ENCODE results near the gene AP1S2.
A peak's percentile ranks its signal among the peaks of the same experiment; 100 is the strongest.
"Not testable (repeated sequence)": the region's sequence is repeated elsewhere in the genome, so short reads cannot be mapped to it uniquely, and the experiment has no call there.

AP1S2 gene

GRCh38 chrX:15854712-15855567, at the start of gene AP1S2:
Gene AP1S2, minus strand, starts transcription at chrX:15854813. Its CDS starts 2,289 bp downstream, at chrX:15852524.
- peak; percentile 78 to 96 for DNase-seq (ENCODE audit: low read depth in 2 of 2)

DNA sequence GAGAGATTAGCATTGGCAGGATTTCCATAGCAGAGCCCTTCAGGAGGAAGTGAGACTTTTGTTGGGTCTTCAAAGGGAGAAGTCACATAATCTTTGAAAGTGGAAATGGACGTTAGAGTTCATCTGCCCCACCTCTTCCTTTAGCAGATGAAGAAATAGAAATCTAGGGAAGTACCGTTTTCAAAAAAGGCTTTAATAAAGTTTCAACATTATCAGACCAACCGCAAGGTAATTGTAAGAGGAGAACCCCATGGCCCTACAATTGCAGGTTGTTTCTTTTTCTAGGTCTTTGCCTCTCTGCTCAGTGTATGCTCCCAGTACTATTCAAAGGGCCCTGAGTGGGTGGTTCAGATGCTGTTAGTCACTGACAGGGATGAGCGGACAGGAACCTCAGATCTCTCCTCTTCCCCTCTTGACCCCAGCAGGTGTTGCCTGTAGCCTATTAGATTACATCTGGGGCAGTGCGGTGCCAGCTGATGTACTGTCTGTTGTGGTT, 48.6 kb upstream of the AP1S2 start:
- DNase-seq (ENCODE audit: low read depth in 2 of 2): no peak

GRCh38 chrX:15895334-15895733, 40.7 kb upstream of the AP1S2 start:
- no peak for DNase-seq (ENCODE audit: low read depth in 2 of 2)

GRCh38 chrX:15894724-15895123, 40.1 kb upstream of the AP1S2 start:
- no peak for DNase-seq (ENCODE audit: low read depth in 2 of 2)

DNA sequence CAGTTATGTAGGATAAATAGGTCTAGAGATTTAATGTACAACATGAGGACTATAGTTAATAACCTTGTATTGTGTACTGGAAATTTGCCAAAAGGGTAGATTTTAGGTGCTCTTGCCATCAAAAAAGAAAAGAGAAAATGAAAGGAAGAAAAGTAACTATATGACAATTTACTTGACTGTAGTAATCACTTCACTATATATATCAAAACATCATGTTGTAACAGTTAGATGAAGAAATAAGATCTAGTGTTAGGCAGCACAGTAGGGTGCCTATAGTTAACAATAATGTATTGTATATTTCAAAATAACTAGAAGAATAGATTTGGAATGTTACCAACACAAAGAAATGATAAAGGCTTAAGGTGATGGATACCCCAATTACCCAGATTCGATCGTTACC, 35.9 kb upstream of the AP1S2 start:
- no peak for DNase-seq (ENCODE audit: low read depth in 2 of 2)

DNA sequence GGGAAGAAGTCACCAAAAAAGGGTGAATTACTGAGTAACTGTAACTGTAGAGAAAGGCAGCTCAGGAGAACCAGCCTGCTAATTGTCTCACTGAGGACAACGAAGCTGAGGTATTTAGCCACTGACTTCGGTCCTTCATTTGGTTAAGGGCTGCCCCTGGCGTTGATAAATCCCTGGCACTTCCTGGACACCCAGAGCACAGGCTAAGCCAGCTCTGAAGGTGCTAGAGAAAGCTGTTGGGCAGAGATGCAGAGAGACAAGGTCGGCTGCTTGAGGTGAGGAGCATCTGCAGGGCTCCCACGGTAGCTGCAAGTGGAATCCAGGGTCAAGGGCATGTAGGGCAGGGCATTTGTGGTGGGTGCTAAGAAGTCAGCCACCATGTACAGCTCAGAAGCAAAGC, 33.4 kb upstream of the AP1S2 start:
- no peak for DNase-seq (ENCODE audit: low read depth in 2 of 2)

DNA sequence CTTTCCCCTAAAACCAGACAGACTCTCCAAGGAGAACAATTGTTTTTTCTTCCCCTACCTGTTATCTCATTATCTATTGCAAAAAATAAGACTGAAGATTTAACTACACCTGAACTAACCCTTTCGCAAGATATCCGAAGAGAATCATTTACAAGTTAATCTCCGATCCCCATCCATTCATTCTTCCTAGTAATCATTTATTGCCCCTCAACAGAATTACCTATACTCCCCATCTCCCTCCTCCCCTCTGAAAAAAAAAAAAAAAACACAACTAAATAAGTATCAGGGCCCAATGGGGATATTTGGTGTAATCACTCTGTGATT, 28.9 kb upstream of the AP1S2 start:
- DNase-seq (ENCODE audit: low read depth in 2 of 2): no peak

- no peak for DNase-seq (ENCODE audit: low read depth in 2 of 2)
Measured at GRCh38 chrX:15882704-15883539, 28.3 kb upstream of the AP1S2 start.

DNA sequence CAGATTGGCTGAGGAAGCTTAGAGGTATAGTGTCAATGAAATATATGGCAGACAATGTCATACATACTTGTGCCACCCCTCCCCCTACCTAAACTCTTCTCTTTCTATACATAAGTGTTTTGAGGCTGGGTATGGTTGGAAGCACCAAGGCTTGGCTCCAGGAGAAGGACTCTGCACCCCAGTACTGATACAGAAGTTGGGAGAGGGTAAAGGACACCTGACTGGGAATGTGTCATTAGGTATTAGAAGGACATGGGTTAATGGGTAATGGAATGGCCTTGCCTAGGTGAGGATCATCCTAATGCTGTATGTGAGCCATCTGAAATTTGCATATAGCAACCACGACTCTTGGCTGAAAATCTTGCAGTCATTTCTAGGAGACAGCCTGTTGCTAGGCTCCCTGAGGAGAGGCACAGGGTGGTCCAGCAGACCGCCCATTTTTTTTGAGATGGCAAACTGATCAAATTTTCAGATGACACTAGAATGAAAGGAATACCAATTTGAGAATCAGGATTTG, 26.8 kb upstream of the AP1S2 start:
- no peak for DNase-seq (ENCODE audit: low read depth in 2 of 2)

GRCh38 chrX:15877914-15878313, 23.3 kb upstream of the AP1S2 start:
- not testable (repeated sequence) for DNase-seq (ENCODE audit: low read depth in 2 of 2)

- DNase-seq (ENCODE audit: low read depth in 2 of 2): no peak
Measured at GRCh38 chrX:15877380-15877779, 22.8 kb upstream of the AP1S2 start.

DNA sequence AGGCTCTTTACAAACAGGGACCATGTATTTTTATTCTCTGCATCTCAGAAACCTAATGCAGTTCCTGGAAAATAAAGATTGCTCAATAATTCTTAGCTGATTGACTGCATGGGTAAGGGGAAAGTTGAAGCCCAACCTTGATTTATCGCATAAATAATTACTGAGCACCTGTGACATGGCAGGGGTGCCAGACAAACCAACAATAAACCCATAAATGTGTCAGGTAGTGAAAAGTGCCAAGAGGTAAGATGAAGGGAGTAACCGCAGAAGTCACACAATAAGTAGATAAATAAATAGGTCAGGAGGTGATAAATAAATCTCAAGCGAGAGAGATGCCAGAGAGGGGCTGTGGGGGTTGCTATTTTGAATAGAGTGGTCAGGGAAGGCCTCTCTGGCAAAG, 20.1 kb upstream of the AP1S2 start:
- no peak for DNase-seq (ENCODE audit: low read depth in 2 of 2)

- no peak for DNase-seq (ENCODE audit: low read depth in 2 of 2)
Measured at GRCh38 chrX:15873566-15873965, 19.0 kb upstream of the AP1S2 start.

- no peak for DNase-seq (ENCODE audit: low read depth in 2 of 2)
Measured at GRCh38 chrX:15870310-15870709, 15.7 kb upstream of the AP1S2 start.

GRCh38 chrX:15869695-15870094, 15.1 kb upstream of the AP1S2 start:
- DNase-seq (ENCODE audit: low read depth in 2 of 2): no peak

- no peak for DNase-seq (ENCODE audit: low read depth in 2 of 2)
Measured at GRCh38 chrX:15866147-15866546, 11.5 kb upstream of the AP1S2 start.

DNA sequence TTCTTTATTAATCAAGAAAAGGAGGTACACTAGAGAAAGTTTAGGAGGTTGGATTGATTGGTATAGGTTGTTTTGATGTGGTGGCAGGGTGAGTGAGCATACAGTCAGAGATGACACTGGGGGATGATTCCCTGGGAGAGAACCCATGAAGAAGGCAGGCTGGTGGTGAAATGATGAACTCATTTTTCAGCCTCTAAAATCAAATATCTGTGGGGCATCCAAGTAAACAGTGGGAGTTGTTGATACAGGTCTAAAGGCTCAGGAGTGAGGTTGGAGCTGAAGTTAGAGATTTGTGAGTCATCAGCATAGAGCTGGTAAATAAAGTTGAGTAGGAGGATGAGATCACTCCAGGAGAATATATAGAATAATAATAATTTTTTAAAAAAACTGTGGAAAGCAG, 10.0 kb upstream of the AP1S2 start:
- no peak for DNase-seq (ENCODE audit: low read depth in 2 of 2)

DNA sequence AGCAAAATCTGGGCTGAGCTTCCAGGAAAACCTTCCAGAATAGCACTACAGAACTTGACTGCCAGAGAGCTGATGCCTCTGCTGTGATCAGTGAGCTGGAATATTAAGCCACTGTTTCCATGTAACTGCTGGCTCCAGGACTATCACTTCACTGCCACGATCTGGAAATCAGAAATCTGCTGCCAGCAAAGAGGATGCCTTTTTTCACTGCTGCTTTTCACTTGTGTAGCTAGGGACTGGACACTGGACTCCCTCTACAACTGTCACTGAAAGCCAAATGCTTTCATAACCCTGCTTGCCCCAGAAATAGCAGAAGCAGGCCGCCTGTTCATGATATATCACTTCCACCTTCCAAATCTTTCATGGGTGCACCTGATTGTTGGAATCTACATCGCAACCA, 9.4 kb upstream of the AP1S2 start:
- DNase-seq (ENCODE audit: low read depth in 2 of 2): no peak

- DNase-seq (ENCODE audit: low read depth in 2 of 2): no peak
Measured at GRCh38 chrX:15860921-15861320, 6.3 kb upstream of the AP1S2 start.

DNA sequence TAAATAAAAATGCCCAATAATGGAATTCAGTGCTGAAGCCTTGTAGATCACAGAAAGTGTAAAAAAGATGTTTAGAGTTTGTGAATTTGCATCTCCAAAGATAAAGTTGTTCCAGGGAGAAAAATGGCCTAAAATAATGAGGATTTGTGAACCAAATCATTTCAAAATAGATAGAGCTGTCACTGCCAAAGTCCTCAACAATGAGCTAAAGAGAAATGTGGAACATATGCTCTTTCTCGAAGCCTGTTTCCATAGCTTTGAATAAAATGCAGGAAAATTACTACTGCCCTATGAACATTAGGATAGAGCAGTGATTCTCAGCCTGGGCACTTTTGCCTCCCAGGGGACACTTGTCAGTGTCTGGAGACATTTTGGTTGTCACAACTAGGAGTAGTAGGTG, 3.4 kb upstream of the AP1S2 start:
- no peak for DNase-seq (ENCODE audit: low read depth in 2 of 2)

GRCh38 chrX:15856636-15857035, 2.0 kb upstream of the AP1S2 start:
- DNase-seq (ENCODE audit: low read depth in 2 of 2): no peak

DNA sequence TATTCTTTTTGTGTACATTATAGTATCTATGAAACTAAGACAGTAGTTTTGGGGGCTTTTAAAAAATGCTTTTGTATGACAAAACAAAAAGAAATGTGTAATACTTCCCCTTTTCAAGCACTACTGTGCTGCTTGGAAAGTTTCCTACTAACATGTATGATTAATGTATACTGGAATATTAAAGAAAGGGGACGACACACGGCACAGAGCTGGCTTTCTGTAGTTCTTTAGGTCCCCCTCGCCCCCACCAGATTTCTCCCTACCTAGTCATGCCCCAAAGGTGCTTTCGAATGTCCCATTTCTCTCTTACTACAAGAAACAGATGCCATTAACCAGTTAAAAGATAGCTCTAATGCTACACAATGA, 1.6 kb upstream of the AP1S2 start:
- no peak for DNase-seq (ENCODE audit: low read depth in 2 of 2)
